Measurements from ENCODE around the gene SACS. TPM values are rescaled to one million over a fixed set of nuclear protein-coding genes. Genes with fewer than 3 reads are reported as not detected.

SACS gene
- total and polyA plus RNA-seq, 2 of the 4 experiments (the other 2 are of a cell fraction) = 14.7 to 121 TPM

DNA sequence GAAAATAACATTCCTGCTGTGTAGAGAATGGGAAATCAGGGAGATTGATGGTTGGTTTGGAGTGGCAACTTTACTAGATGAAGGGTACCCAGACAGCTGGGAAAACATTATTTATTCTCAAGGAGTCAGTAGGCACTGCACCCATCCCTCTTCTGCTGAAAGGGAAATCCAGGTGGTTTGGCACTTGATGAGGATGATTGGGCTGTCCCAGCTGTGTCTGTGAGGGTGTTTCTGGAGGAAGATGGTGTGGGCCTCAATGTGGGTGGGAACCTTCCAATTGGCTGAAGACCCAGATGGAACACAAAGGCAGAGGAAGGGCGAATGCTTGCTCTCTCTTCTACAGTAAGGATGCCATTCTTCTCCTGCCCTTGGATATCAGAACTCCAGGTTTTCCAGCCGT lies 10.4 kb upstream of the SACS start:
- no peak overlapping the region for H2BK20ac ChIP-seq (ENCODE audit: low read depth, low read length)
- H3K36me3 ChIP-seq (ENCODE audit: control insufficient read depth, insufficient read depth, low read length) = no peaks in the 10 kb centered on the region
- POLR2A ChIA-PET (ENCODE audit: unreplicated experiment) = no interaction called here
- WGBS, 2 experiments (ENCODE audit: extremely low coverage in 2 of 2, insufficient read length in 1 of 2) = no CpG with 5 or more reads among the region's 2 CpGs
- dilution Hi-C loops (cut with HindIII; ENCODE audit: low sequenced_read_pairs, unreplicated experiment) (no loop called here), in situ Hi-C loops (cut with MboI; ENCODE audit: low sequenced_read_pairs) (no loop called here), intact Hi-C loops (cut with micrococcal nuclease) (no loop called here)
- H2AFZ ChIP-seq (replicated peaks; ENCODE audit: low read length, poor library complexity) = no peak overlapping the region
- no peak overlapping the region for H3K4me3 ChIP-seq (ENCODE audit: insufficient read depth, low read depth, low read length)
- no peak overlapping the region for H3K4me2 ChIP-seq (ENCODE audit: low read depth, low read length)
- H3K9ac ChIP-seq (ENCODE audit: low read depth, low read length) = no peak overlapping the region
- H2AK9ac ChIP-seq (replicated peaks; ENCODE audit: low read depth, low read length, poor library complexity) = no peak overlapping the region
- no peaks in the 10 kb centered on the region for H4K20me1 ChIP-seq (ENCODE audit: insufficient read depth, low read length)
- H3K9me1 ChIP-seq (ENCODE audit: insufficient read depth, low read length) = peaks cover 9% of the 10 kb centered on the region
- H3K14ac ChIP-seq (replicated peaks; ENCODE audit: low read depth, low read length) = peak overlapping the region; percentile 21; the same call in 1 of the 2 replicates
- DNase-seq (no peak), ATAC-seq (ENCODE audit: low read depth) (no peak)
- H3K4ac ChIP-seq (ENCODE audit: low read depth, low read length) = no peak overlapping the region
- peaks cover 4% of the 10 kb centered on the region; the same call in 1 of the 2 replicates for H3K4me1 ChIP-seq (ENCODE audit: control insufficient read depth, insufficient read depth, low read length)
- H3K9me3 ChIP-seq (ENCODE audit: control insufficient read depth, insufficient read depth, low read length) = no peaks in the 10 kb centered on the region
- H3K23ac ChIP-seq (ENCODE audit: low read depth, low read length) = no peak overlapping the region
- H4K5ac ChIP-seq (ENCODE audit: low read depth, low read length) = no peak overlapping the region
- BruUV-seq (replicated peaks) = no TSS peak
- no peak overlapping the region for H4K8ac ChIP-seq (ENCODE audit: low read depth in 2 of 2, low read length in 2 of 2)
- no peak overlapping the region for H4K91ac ChIP-seq (ENCODE audit: insufficient read depth, low read depth, low read length)
- H3K27me3 ChIP-seq (ENCODE audit: control insufficient read depth, insufficient read depth, low read length) = no peaks in the 10 kb centered on the region
- no peaks in the 10 kb centered on the region for H3K79me1 ChIP-seq (ENCODE audit: low read depth in 1 of 2, low read length in 2 of 2)
- no peak overlapping the region for H3K27ac ChIP-seq (ENCODE audit: insufficient read depth, low read length)
- no peak for TF ChIP-seq RCOR1 (IDR thresholded peaks at IDR 0.05; ENCODE audit: insufficient replicate concordance, low read length)
- TF ChIP-seq, protein P1, sequence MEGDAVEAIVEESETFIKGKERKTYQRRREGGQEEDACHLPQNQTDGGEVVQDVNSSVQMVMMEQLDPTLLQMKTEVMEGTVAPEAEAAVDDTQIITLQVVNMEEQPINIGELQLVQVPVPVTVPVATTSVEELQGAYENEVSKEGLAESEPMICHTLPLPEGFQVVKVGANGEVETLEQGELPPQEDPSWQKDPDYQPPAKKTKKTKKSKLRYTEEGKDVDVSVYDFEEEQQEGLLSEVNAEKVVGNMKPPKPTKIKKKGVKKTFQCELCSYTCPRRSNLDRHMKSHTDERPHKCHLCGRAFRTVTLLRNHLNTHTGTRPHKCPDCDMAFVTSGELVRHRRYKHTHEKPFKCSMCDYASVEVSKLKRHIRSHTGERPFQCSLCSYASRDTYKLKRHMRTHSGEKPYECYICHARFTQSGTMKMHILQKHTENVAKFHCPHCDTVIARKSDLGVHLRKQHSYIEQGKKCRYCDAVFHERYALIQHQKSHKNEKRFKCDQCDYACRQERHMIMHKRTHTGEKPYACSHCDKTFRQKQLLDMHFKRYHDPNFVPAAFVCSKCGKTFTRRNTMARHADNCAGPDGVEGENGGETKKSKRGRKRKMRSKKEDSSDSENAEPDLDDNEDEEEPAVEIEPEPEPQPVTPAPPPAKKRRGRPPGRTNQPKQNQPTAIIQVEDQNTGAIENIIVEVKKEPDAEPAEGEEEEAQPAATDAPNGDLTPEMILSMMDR (conservative IDR thresholded peaks at IDR 0.05; ENCODE audit: low read depth, low read length) = no peak
- TF ChIP-seq, protein P2, sequence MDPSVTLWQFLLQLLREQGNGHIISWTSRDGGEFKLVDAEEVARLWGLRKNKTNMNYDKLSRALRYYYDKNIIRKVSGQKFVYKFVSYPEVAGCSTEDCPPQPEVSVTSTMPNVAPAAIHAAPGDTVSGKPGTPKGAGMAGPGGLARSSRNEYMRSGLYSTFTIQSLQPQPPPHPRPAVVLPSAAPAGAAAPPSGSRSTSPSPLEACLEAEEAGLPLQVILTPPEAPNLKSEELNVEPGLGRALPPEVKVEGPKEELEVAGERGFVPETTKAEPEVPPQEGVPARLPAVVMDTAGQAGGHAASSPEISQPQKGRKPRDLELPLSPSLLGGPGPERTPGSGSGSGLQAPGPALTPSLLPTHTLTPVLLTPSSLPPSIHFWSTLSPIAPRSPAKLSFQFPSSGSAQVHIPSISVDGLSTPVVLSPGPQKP (IDR thresholded peaks at IDR 0.05; ENCODE audit: borderline replicate concordance, low read depth, low read length) = no peak
- TF ChIP-seq CEBPB (IDR thresholded peaks at IDR 0.05; ENCODE audit: low read depth, low read length) = no peak
- no peak for TF ChIP-seq RFX5 (IDR thresholded peaks at IDR 0.05; ENCODE audit: low read depth, low read length)
- TF ChIP-seq NFE2L2 (IDR thresholded peaks at IDR 0.05; ENCODE audit: low read depth, low read length) = no peak
- TF ChIP-seq MAFK (IDR thresholded peaks at IDR 0.05; ENCODE audit: low read depth, low read length) = no peak
- TF ChIP-seq FOS (IDR thresholded peaks at IDR 0.05; ENCODE audit: low read depth, low read length) = no peak
- no peak for TF ChIP-seq SMC3 (IDR thresholded peaks at IDR 0.05; ENCODE audit: low read depth, low read length)
- TF ChIP-seq MAZ (IDR thresholded peaks at IDR 0.05; ENCODE audit: borderline replicate concordance, low read depth, low read length) = no peak
- no peak for TF ChIP-seq CHD1 (IDR thresholded peaks at IDR 0.05; ENCODE audit: low read depth, low read length)
- no peak for TF ChIP-seq RAD21 (IDR thresholded peaks at IDR 0.05; ENCODE audit: low read length)
- TF ChIP-seq BHLHE40 (IDR thresholded peaks at IDR 0.05; ENCODE audit: low read depth, low read length) = no peak
- TF ChIP-seq POLR2A (IDR thresholded peaks at IDR 0.05; ENCODE audit: low read depth, low read length) = no peak
- no peak for TF ChIP-seq MXI1 (IDR thresholded peaks at IDR 0.05; ENCODE audit: borderline replicate concordance, low read depth, low read length)
- TF ChIP-seq, protein P3, sequence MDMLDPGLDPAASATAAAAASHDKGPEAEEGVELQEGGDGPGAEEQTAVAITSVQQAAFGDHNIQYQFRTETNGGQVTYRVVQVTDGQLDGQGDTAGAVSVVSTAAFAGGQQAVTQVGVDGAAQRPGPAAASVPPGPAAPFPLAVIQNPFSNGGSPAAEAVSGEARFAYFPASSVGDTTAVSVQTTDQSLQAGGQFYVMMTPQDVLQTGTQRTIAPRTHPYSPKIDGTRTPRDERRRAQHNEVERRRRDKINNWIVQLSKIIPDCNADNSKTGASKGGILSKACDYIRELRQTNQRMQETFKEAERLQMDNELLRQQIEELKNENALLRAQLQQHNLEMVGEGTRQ (IDR thresholded peaks at IDR 0.05; ENCODE audit: low read depth, low read length) = no peak
- H2BK15ac ChIP-seq (ENCODE audit: low read depth, low read length) = no peak overlapping the region
- H3K56ac ChIP-seq (ENCODE audit: extremely low read depth, insufficient read depth, low read length) = no peak overlapping the region
- H2AK5ac ChIP-seq (ENCODE audit: low read depth, low read length) = no peak overlapping the region
- no peak overlapping the region for H3K18ac ChIP-seq (ENCODE audit: low read depth, low read length)
- no peak overlapping the region for H2BK5ac ChIP-seq (ENCODE audit: low read depth, low read length, poor library complexity, severe bottlenecking)
- H2BK120ac ChIP-seq (ENCODE audit: low read depth, low read length) = no peak overlapping the region
- CTCF ChIA-PET = no interaction called here

Measured in IMR-90 (cell line).